Neural cell (in vitro differentiated cells): ENCODE data around the gene TRIM40. TPM values are rescaled to one million over a fixed set of nuclear protein-coding genes. Genes with fewer than 3 reads are reported as not detected.
"Not testable (repeated sequence)": the region's sequence is repeated elsewhere in the genome, so short reads cannot be mapped to it uniquely, and the experiment has no call there.

ENCODE experiments used
- H2AFZ ChIP-seq: fragments of 200-600, 300-800 bp; sonication (generic), shearing (Covaris generic); 2 replicates; pipeline ENCODE4 v1.6.0; 2014; ENCODE audit warnings: low read depth, mild to moderate bottlenecking, antibody characterized with exemption, low read length, moderate library complexity
- H3F3A ChIP-seq: fragments of 200-600 bp; shearing (Covaris generic); 2 replicates; pipeline ENCODE4 v1.6.1; 2016; ENCODE audit warnings: mild to moderate bottlenecking, moderate library complexity, mixed read lengths, antibody characterized with exemption, low read length; ENCODE audit not compliant: insufficient read depth, poor library complexity, severe bottlenecking
- H3K27ac ChIP-seq: fragments of 200-600, 300-800 bp; sonication (generic), shearing (Covaris generic); 2 replicates; pipeline ENCODE4 v1.5.1; 2014; ENCODE audit warnings: mild to moderate bottlenecking, low read length, moderate library complexity
- H3K27me3 ChIP-seq: fragments of 300-800, 200-600 bp; sonication (generic), shearing (Covaris generic); 2 replicates; pipeline ENCODE4 v1.6.0; 2014; ENCODE audit warnings: mild to moderate bottlenecking, low read depth, low read length, moderate library complexity; ENCODE audit not compliant: insufficient read depth
- H3K36me3 ChIP-seq: fragments of 300-800, 200-600 bp; sonication (generic), shearing (Covaris generic); 2 replicates; pipeline ENCODE4 v1.5.1; 2014; ENCODE audit warnings: mild to moderate bottlenecking, antibody characterized with exemption, low read length, moderate library complexity; ENCODE audit not compliant: insufficient read depth
- H3K4me2 ChIP-seq: fragments of 300-800, 200-600 bp; sonication (generic), shearing (Covaris generic); 2 replicates; pipeline ENCODE4 v1.6.0; 2014; ENCODE audit warnings: mild to moderate bottlenecking, low read length
- H3K4me3 ChIP-seq: fragments of 300-800, 200-600 bp; sonication (generic), shearing (Covaris generic); 2 replicates; pipeline ENCODE4 v1.5.1; 2014; ENCODE audit warnings: mild to moderate bottlenecking, low read length, moderate library complexity
- H3K79me2 ChIP-seq: fragments of 200-600 bp; shearing (Covaris generic); replicated peaks from 2 replicates; pipeline ENCODE4 v1.6.0; 2014; ENCODE audit warnings: mild to moderate bottlenecking, low read length, moderate library complexity; ENCODE audit not compliant: insufficient read depth
- H3K9ac ChIP-seq: fragments of 300-800, 200-600 bp; sonication (generic), shearing (Covaris generic); 2 replicates; pipeline ENCODE4 v1.6.1; 2016; ENCODE audit warnings: mild to moderate bottlenecking, low read length, mixed read lengths
- H3K9me2 ChIP-seq: fragments of 200-600 bp; shearing (Covaris generic); 2 replicates; pipeline ENCODE4 v1.6.1; 2016; ENCODE audit warnings: mild to moderate bottlenecking, low read length, mixed read lengths; ENCODE audit not compliant: insufficient read depth
- H3K9me3 ChIP-seq: fragments of 200-600, 300-800 bp; sonication (generic), shearing (Covaris generic); 2 replicates; pipeline ENCODE4 v1.6.1; 2016; ENCODE audit warnings: mild to moderate bottlenecking, mixed run types, low read length, moderate library complexity, mixed read lengths
- H4K20me1 ChIP-seq: fragments of 200-600 bp; shearing (Covaris generic); 2 replicates; pipeline ENCODE4 v1.6.1; 2016; ENCODE audit warnings: mild to moderate bottlenecking, mixed run types; ENCODE audit not compliant: insufficient read depth
- CTCF ChIP-seq: fragments of 450-650 bp; IDR thresholded peaks from 2 replicates; pipeline ENCODE4 v1.5.1; 2014; ENCODE audit warnings: antibody characterized with exemption, mild to moderate bottlenecking, moderate library complexity; ENCODE audit not compliant: poor library complexity, severe bottlenecking
- EP300 ChIP-seq: fragments of 450-650 bp; conservative IDR thresholded peaks from 2 replicates; pipeline ENCODE4 v1.6.1; 2014; ENCODE audit warnings: antibody characterized with exemption, mild to moderate bottlenecking, moderate library complexity; ENCODE audit not compliant: poor library complexity, severe bottlenecking
- EZH2 ChIP-seq: fragments of 200-600, 300-800 bp; shearing (Covaris generic), sonication (generic); IDR thresholded peaks from 2 replicates; pipeline ENCODE4 v1.6.1; 2014; ENCODE audit warnings: antibody characterized with exemption, low read length, borderline replicate concordance, mild to moderate bottlenecking; ENCODE audit not compliant: insufficient read depth, poor library complexity, severe bottlenecking
- MXI1 ChIP-seq: fragments of 450-650 bp; conservative IDR thresholded peaks from 2 replicates; pipeline ENCODE4 v1.6.1; 2014; ENCODE audit warnings: antibody characterized with exemption, mild to moderate bottlenecking; ENCODE audit not compliant: poor library complexity, severe bottlenecking
- POLR2AphosphoS5 ChIP-seq: IDR thresholded peaks from 2 replicates; pipeline ENCODE4 v1.6.1; 2012
- RAD21 ChIP-seq: fragments of 450-650 bp; conservative IDR thresholded peaks from 2 replicates; pipeline ENCODE4 v1.6.1; 2014; ENCODE audit warnings: antibody characterized with exemption, mild to moderate bottlenecking, moderate library complexity
- REST ChIP-seq: IDR thresholded peaks from 2 replicates; pipeline ENCODE4 v1.6.1; 2012; ENCODE audit warnings: borderline replicate concordance
- SMC3 ChIP-seq: fragments of 450-650 bp; conservative IDR thresholded peaks from 2 replicates; pipeline ENCODE4 v1.6.1; 2014; ENCODE audit warnings: antibody characterized with exemption, mild to moderate bottlenecking, moderate library complexity; ENCODE audit not compliant: poor library complexity
- TAF1 ChIP-seq: IDR thresholded peaks from 2 replicates; pipeline ENCODE4 v1.6.1; 2012; ENCODE audit warnings: low read depth
- polyA plus RNA-seq: library from polyadenylated mRNA; depleted of rRNA; stranded (reverse); fragments of >200 nt; gene quantifications from 2 replicates; pipeline ENCODE4 v1.2.3, GENCODE V29; 2014

Gene TRIM40
- polyA plus RNA-seq, 1 donor from 2014 or later: not detected

GRCh38 chr6:30136570-30137286 lies 788 bp downstream of the TRIM40 start:
- Histone ChIP-seq H3K36me3 (no peaks in the 10 kb centered on the region), H3K4me2 (no peak overlapping the region), H3K27ac (no peak overlapping the region), H3K4me3 (no peak overlapping the region), H3K9me3 (no peaks in the 10 kb centered on the region), H3K9me2 (no peaks in the 10 kb centered on the region), H2AFZ (no peak overlapping the region), H3K27me3 (peaks cover 8% of the 10 kb centered on the region), H4K20me1 (no peaks in the 10 kb centered on the region), H3K79me2 (no peaks in the 10 kb centered on the region), H3F3A (no peaks in the 10 kb centered on the region), H3K9ac (no peak overlapping the region)
- TF ChIP-seq TAF1 (no peak), SMC3 (no peak), POLR2AphosphoS5 (no peak), EZH2 (no peak), RAD21 (no peak), EP300 (no peak), CTCF (no peak), REST (no peak)

- not testable (repeated sequence) for H3K27me3 ChIP-seq, H3K4me2 ChIP-seq, H3K27ac ChIP-seq, H4K20me1 ChIP-seq, H3F3A ChIP-seq, H3K36me3 ChIP-seq, H2AFZ ChIP-seq, H3K9me3 ChIP-seq, H3K79me2 ChIP-seq, H3K9me2 ChIP-seq, H3K4me3 ChIP-seq, H3K9ac ChIP-seq
Measured at GRCh38 chr6:30140240-30140639, 4.3 kb downstream of the TRIM40 start.

GRCh38 chr6:30142665-30143064 lies 6.7 kb downstream of the TRIM40 start:
- peaks cover 4% of the 10 kb centered on the region for H3K27me3 ChIP-seq
- no peak overlapping the region for H3K4me3 ChIP-seq
- H4K20me1 ChIP-seq: no peaks in the 10 kb centered on the region
- no peaks in the 10 kb centered on the region for H3K9me2 ChIP-seq
- no peak overlapping the region for H2AFZ ChIP-seq
- no peak overlapping the region for H3K27ac ChIP-seq
- H3K4me2 ChIP-seq: no peak overlapping the region
- H3K36me3 ChIP-seq: no peaks in the 10 kb centered on the region
- no peaks in the 10 kb centered on the region for H3K9me3 ChIP-seq
- H3F3A ChIP-seq: no peaks in the 10 kb centered on the region
- no peak overlapping the region for H3K9ac ChIP-seq
- no peaks in the 10 kb centered on the region for H3K79me2 ChIP-seq
- TF ChIP-seq POLR2AphosphoS5: no peak
- TF ChIP-seq EP300: no peak
- TF ChIP-seq TAF1: no peak
- TF ChIP-seq SMC3: no peak
- no peak for TF ChIP-seq EZH2
- TF ChIP-seq RAD21: no peak
- no peak for TF ChIP-seq REST
- TF ChIP-seq CTCF: no peak
- no peak for TF ChIP-seq MXI1
